Endothelial cell (in vitro differentiated cells): ENCODE data around the gene GLRX5. TPM values are rescaled to one million over a fixed set of nuclear protein-coding genes. Genes with fewer than 3 reads are reported as not detected.

Experiments used
- DNase-seq: peaks from one replicate; pipeline ENCODE4 v3.0.0; 2021; ENCODE audit warnings: low spot score
- H3K27ac Mint-ChIP-seq: one replicate; pipeline ENCODE4 v1.8.0; 2021; ENCODE audit warnings: mixed read lengths, inconsistent platforms; ENCODE audit not compliant: unreplicated experiment
- H3K27me3 Mint-ChIP-seq: one replicate; pipeline ENCODE4 v1.8.0; 2021; ENCODE audit warnings: mild to moderate bottlenecking, moderate library complexity, mixed read lengths, inconsistent platforms; ENCODE audit not compliant: unreplicated experiment
- H3K36me3 Mint-ChIP-seq: one replicate; pipeline ENCODE4 v1.8.0; 2021; ENCODE audit warnings: mild to moderate bottlenecking, low read depth, mixed read lengths, inconsistent platforms; ENCODE audit not compliant: unreplicated experiment
- H3K4me1 Mint-ChIP-seq: one replicate; pipeline ENCODE4 v1.8.0; 2021; ENCODE audit warnings: mild to moderate bottlenecking, mixed read lengths, inconsistent platforms; ENCODE audit not compliant: unreplicated experiment
- H3K4me3 Mint-ChIP-seq: one replicate; pipeline ENCODE4 v1.8.0; 2021; ENCODE audit warnings: mild to moderate bottlenecking, mixed read lengths, inconsistent platforms; ENCODE audit not compliant: unreplicated experiment
- H3K9me3 Mint-ChIP-seq: one replicate; pipeline ENCODE4 v1.8.0; 2021; ENCODE audit warnings: mixed read lengths, inconsistent platforms; ENCODE audit not compliant: unreplicated experiment
- CTCF ChIP-seq: fragments of 200-600 bp; sonication (generic); IDR thresholded peaks from one replicate; pipeline ENCODE4 v1.5.0; 2021; ENCODE audit warnings: antibody characterized with exemption; ENCODE audit not compliant: unreplicated experiment
- total RNA-seq: library from RNA; stranded (reverse); fragmentation: NEBNext Ultra II Directional; extraction: Animal tissue kit (Norgen Biotek cat#: 25700); gene quantifications from one replicate; pipeline ENCODE4 v1.2.1, GENCODE V29; 2021; ENCODE audit not compliant: unreplicated experiment

GLRX5 gene
- total RNA-seq, 1 donor from 2014 or later, result 40.3 TPM

- H3K27me3 Mint-ChIP-seq, result peaks cover 5% of the 10 kb centered on the region
- no peak overlapping the region for H3K27ac Mint-ChIP-seq
- H3K4me3 Mint-ChIP-seq, result no peak overlapping the region
- peaks cover 3% of the 10 kb centered on the region for H3K36me3 Mint-ChIP-seq
- H3K4me1 Mint-ChIP-seq, result peaks cover 8% of the 10 kb centered on the region
- DNase-seq, result no peak
- H3K9me3 Mint-ChIP-seq, result no peaks in the 10 kb centered on the region
- TF ChIP-seq CTCF, result no peak
Observed at GRCh38 chr14:95537298-95538089, 2.6 kb downstream of the GLRX5 start.

DNA sequence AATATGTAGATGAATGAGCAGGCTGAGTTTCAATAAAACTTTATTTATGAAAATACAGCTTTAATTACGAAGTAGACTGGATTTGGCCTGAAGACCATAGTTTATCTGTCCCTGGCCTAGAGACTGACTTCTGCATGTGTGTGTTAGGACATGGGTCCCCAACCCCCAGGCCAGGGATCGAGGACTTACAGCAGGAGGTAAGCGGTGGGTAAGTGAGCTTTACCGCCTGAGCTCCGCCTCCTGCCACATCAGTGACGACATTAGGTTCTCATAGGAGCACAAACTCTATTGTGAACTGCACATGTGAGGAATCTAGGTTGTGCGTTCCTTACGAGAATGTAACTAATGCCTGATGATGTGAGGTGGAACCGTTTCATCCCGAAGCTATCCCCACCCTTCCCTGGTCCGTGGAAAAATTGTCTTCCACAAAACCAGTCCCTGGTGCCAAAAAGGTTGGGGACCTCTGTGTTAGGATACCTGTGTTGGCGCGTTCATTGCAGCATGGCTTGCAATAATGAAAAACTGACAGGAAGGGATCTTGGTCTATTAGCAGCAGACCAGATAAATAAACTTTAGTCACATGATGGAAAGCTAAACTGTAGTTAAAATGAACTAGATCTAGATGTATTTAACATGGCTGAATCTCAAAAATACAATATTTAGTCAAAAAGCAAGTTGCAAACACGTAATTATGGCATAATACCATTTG lies 4.1 kb downstream of the GLRX5 start:
- no peak for DNase-seq
- peaks cover 5% of the 10 kb centered on the region for H3K27me3 Mint-ChIP-seq
- peaks cover 8% of the 10 kb centered on the region for H3K4me1 Mint-ChIP-seq
- no peak overlapping the region for H3K27ac Mint-ChIP-seq
- no peak overlapping the region for H3K4me3 Mint-ChIP-seq
- H3K36me3 Mint-ChIP-seq, result peaks cover 3% of the 10 kb centered on the region
- no peaks in the 10 kb centered on the region for H3K9me3 Mint-ChIP-seq
- TF ChIP-seq CTCF, result no peak

DNA sequence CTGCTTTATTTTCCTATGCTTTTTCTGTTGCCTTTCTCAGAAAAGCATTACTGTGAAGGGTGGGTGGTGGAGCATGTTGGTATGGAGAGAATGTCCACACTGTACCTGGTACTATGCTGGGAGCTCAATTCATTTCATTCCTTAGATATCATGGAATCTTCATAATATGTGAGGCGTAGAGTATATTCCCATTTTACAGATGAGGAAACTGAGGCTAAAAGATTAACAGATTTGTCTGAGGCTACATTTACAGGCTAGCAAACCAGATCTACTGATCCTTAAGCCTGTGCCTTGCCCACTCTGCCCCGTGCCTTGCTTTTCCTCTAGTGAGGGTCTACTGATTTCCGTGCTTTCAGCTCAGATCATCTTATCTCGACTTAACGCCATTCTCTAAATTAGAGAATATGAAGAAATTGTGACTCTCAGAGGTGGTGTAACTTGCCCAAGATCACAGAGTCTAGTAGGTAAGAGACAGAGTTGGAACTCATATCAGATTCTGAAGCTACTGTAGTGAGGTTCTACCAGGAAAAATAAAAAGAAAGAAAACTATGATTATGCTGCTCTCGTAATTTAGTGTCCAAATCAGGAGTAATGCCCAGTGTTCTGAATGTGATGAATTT lies 5.5 kb downstream of the GLRX5 start:
- no peak overlapping the region for H3K4me3 Mint-ChIP-seq
- no peak for TF ChIP-seq CTCF
- H3K4me1 Mint-ChIP-seq, result peaks cover 7% of the 10 kb centered on the region
- no peak for DNase-seq
- no peaks in the 10 kb centered on the region for H3K9me3 Mint-ChIP-seq
- peaks cover 4% of the 10 kb centered on the region for H3K27me3 Mint-ChIP-seq
- H3K36me3 Mint-ChIP-seq, result peaks cover 3% of the 10 kb centered on the region
- no peak overlapping the region for H3K27ac Mint-ChIP-seq

DNA sequence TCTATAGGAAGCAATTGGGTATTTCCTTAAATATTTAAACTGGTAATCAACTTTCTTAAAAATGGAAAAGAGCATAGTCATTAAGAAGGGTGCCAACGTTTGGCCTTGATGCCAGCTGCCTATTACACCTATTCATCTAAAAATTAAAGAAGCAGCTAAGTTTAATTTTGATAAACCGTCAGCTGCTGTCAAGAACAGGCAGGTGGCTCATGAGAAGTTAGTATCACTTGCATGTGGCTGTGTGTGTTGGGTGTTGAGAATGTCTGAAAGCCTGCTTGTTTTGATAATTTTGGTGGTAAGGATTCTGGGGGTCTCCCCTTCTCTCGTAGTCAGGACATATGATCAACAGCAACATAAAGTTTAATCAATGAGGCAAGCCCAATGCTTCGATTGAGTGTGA lies 6.5 kb downstream of the GLRX5 start:
- Mint-ChIP-seq H3K4me1 (no peaks in the 10 kb centered on the region), H3K27me3 (no peaks in the 10 kb centered on the region), H3K36me3 (peaks cover under 1% of the 10 kb centered on the region), H3K27ac (no peak overlapping the region), H3K9me3 (no peaks in the 10 kb centered on the region), H3K4me3 (no peak overlapping the region)
- no peak for TF ChIP-seq CTCF
- no peak for DNase-seq
